B cell (primary cell): ENCODE results near the gene OTOA.

Experiments used
- CTCF ChIP-seq: fragments of 200-600 bp; IDR thresholded peaks from one replicate; pipeline ENCODE4 v1.8.0; 2022; ENCODE audit warnings: antibody characterized with exemption, mild to moderate bottlenecking
- EZH2 ChIP-seq: IDR thresholded peaks from 2 replicates; pipeline ENCODE4 v1.6.1; 2012; ENCODE audit warnings: borderline replicate concordance, low read depth, mild to moderate bottlenecking, moderate library complexity, low read length; ENCODE audit not compliant: insufficient read depth, poor library complexity, severe bottlenecking

GRCh38 chr16:21637032-21637968 is 26.5 kb upstream of the OTOA start:
- TF ChIP-seq CTCF (no peak), EZH2 (no peak)
